K562 (cell line): Measurements from ENCODE around the gene KIF5C. TPM values are rescaled to one million over a fixed set of nuclear protein-coding genes. Genes with fewer than 3 reads are reported as not detected.

Experiments
- ATAC-seq: fragments of 200-7000 bp; cut with Tn5 transposase; 3 replicates; pipeline ENCODE4 v1.9.1; 2020; ENCODE audit warnings: moderate library complexity
- BruUV-seq: library from RNA; stranded (reverse); fragments of 400-500 nt; replicated peaks from 2 replicates; lab custom pipeline; 2021; lab: Mats Ljungman, UMichigan
- CTCF ChIA-PET: fragments of 300-600 bp; formaldehyde crosslinking; extraction: SDS; loops from one replicate; lab custom pipeline; 2021; ENCODE audit warnings: low intra/inter-chr PET ratio; lab: Yijun Ruan, JAX
- POLR2A ChIA-PET: fragments of 300-600, 350-650 bp; sonication (Branson Sonifier 250); formaldehyde crosslinking; extraction: SDS; loops from one replicate; lab custom pipeline; 2021; ENCODE audit warnings: antibody characterized with exemption, inconsistent platforms; lab: Yijun Ruan, JAX
- DNase-seq, 4 experiments: peaks; one replicate each; pipeline versions ENCODE4 v3.0.0 to v3.0.0-alpha.2; 2011 to 2018; ENCODE audit warnings: low spot score in 3 of 4, mixed read lengths in 3 of 4; ENCODE audit errors: extremely low read depth in 1 of 4
- FAIRE-seq: peaks from 2 replicates; lab custom pipeline; 2011; peaks lifted over from hg19 to GRCh38; lab: Jason Lieb, UNC
- H2AFZ ChIP-seq: 2 replicates; pipeline ENCODE4 v1.6.0; 2011; ENCODE audit warnings: low read depth, low read length, control low read depth, inconsistent platforms
- H3K27ac ChIP-seq: fragments of 200-600 bp; 3 replicates; pipeline ENCODE4 v1.8.0; 2011; ENCODE audit warnings: low read depth, mild to moderate bottlenecking, control low read depth, inconsistent platforms, low read length, moderate library complexity, mixed read lengths; ENCODE audit errors: extremely low read depth
- H3K27me3 ChIP-seq, 2 experiments: fragments of 300-600 bp in 1 of 2; 2 replicates in 1 of 2; 3 replicates in 1 of 2; pipeline versions ENCODE4 v1.6.0 to v1.8.0; 2011; ENCODE audit warnings: inconsistent platforms in 2 of 2, low read length in 2 of 2, mild to moderate bottlenecking in 1 of 2, mixed read lengths in 1 of 2, moderate library complexity in 1 of 2; ENCODE audit not compliant: control insufficient read depth in 2 of 2, insufficient read depth in 2 of 2
- H3K36me3 ChIP-seq: fragments of 300-600 bp; 3 replicates; pipeline ENCODE4 v1.8.0; 2011; ENCODE audit warnings: mild to moderate bottlenecking, low read length, inconsistent platforms; ENCODE audit not compliant: control insufficient read depth, insufficient read depth
- H3K4me1 ChIP-seq, 2 experiments: fragments of 200-600 bp in 1 of 2; replicated peaks in 1 of 2; 2 replicates in 1 of 2; 3 replicates in 1 of 2; pipeline versions ENCODE4 v1.5.1 to v1.8.0; 2011; ENCODE audit warnings: inconsistent platforms in 2 of 2, low read length in 2 of 2, mild to moderate bottlenecking in 1 of 2, mixed read lengths in 1 of 2, moderate library complexity in 1 of 2; ENCODE audit not compliant: control insufficient read depth in 2 of 2, insufficient read depth in 2 of 2
- H3K4me2 ChIP-seq: 2 replicates; pipeline ENCODE4 v1.6.1; 2011; ENCODE audit warnings: low read length, control low read depth, inconsistent platforms, mixed read lengths; ENCODE audit not compliant: insufficient read depth
- H3K4me3 ChIP-seq: fragments of 200-600 bp; sonication (generic), shearing (Covaris generic); 2 replicates; pipeline ENCODE4 v1.5.1; 2016; ENCODE audit warnings: control low read depth, inconsistent platforms
- H3K79me2 ChIP-seq: fragments of 200-600 bp; 3 replicates; pipeline ENCODE4 v1.8.0; 2011; ENCODE audit warnings: low read length, inconsistent platforms; ENCODE audit not compliant: control insufficient read depth, insufficient read depth
- H3K9ac ChIP-seq, 2 experiments: 2 replicates each; pipeline versions ENCODE4 v1.6.0 to v1.6.1; 2011; ENCODE audit warnings: low read depth in 2 of 2, low read length in 2 of 2, control low read depth in 1 of 2, inconsistent platforms in 1 of 2, mild to moderate bottlenecking in 1 of 2, mixed read lengths in 1 of 2; ENCODE audit not compliant: insufficient read depth in 1 of 2
- H3K9me1 ChIP-seq: one replicate; pipeline ENCODE4 v1.6.0; 2011; ENCODE audit warnings: inconsistent platforms, mild to moderate bottlenecking, low read length, moderate library complexity; ENCODE audit not compliant: control insufficient read depth, insufficient read depth
- H3K9me3 ChIP-seq: replicated peaks from 2 replicates; pipeline ENCODE4 v1.5.1; 2011; ENCODE audit warnings: low read depth, low read length, inconsistent platforms; ENCODE audit not compliant: control insufficient read depth, insufficient read depth
- H4K20me1 ChIP-seq: replicated peaks from 2 replicates; pipeline ENCODE4 v1.6.1; 2011; ENCODE audit warnings: low read length, inconsistent platforms, mixed read lengths; ENCODE audit not compliant: control insufficient read depth, insufficient read depth
- CAMTA2 ChIP-seq: fragments of 250-450 bp; sonication (Bioruptor Pico); conservative IDR thresholded peaks from 2 replicates; pipeline ENCODE4 v1.5.1; 2022
- CHD1 ChIP-seq: fragments of 200-600 bp; sonication (generic); IDR thresholded peaks from one replicate; pipeline ENCODE4 v1.6.1; 2012; ENCODE audit warnings: mild to moderate bottlenecking, moderate library complexity, low read length, inconsistent platforms
- KDM1A ChIP-seq, 2 experiments: fragments of 450-650 bp; IDR thresholded peaks; 2 replicates each; pipeline ENCODE4 v1.6.1; 2016; ENCODE audit warnings: mild to moderate bottlenecking in 2 of 2
- NBN ChIP-seq: fragments of 450-650 bp; IDR thresholded peaks from 2 replicates; pipeline ENCODE4 v1.6.1; 2016; ENCODE audit warnings: low read depth, mild to moderate bottlenecking
- NCOA1 ChIP-seq: fragments of 450-650 bp; IDR thresholded peaks from 2 replicates; pipeline ENCODE4 v1.6.1; 2016; ENCODE audit warnings: low read depth
- NR0B1 ChIP-seq: fragments of 450-650 bp; IDR thresholded peaks from one replicate; pipeline ENCODE4 v1.6.1; 2018; ENCODE audit warnings: mild to moderate bottlenecking, moderate library complexity; ENCODE audit not compliant: partially characterized antibody
- PURB ChIP-seq: sonication (generic); formaldehyde crosslinking; IDR thresholded peaks from 2 replicates; pipeline ENCODE4 v1.9.0; 2021; ENCODE audit warnings: low read depth, mild to moderate bottlenecking, missing genetic modification reagents
- RBM34 ChIP-seq: fragments of 200-400 bp; formaldehyde crosslinking; IDR thresholded peaks from 2 replicates; pipeline ENCODE4 v1.6.1; 2018; ENCODE audit warnings: low read length, borderline replicate concordance; ENCODE audit not compliant: insufficient read depth
- SMARCA4 ChIP-seq: fragments of 450-650 bp; IDR thresholded peaks from 2 replicates; pipeline ENCODE4 v1.6.1; 2016
- ZNF263 ChIP-seq: sonication (generic); formaldehyde crosslinking; IDR thresholded peaks from 2 replicates; pipeline ENCODE4 v1.8.0; 2022; ENCODE audit warnings: mild to moderate bottlenecking, missing genetic modification reagents, borderline replicate concordance
- ZNF318 ChIP-seq, 2 experiments: fragments of 450-650 bp; IDR thresholded peaks; 2 replicates each; pipeline ENCODE4 v1.6.1; 2016; ENCODE audit warnings: mild to moderate bottlenecking in 2 of 2, borderline replicate concordance in 1 of 2, low read depth in 1 of 2, moderate library complexity in 1 of 2
- ZNF436 ChIP-seq: fragments of 250-450, 450-650 bp; sonication (Bioruptor Pico); formaldehyde crosslinking; IDR thresholded peaks from 2 replicates; pipeline ENCODE4 v1.7.0; 2020; ENCODE audit warnings: mild to moderate bottlenecking
- ZNF766 ChIP-seq: fragments of 200-800 bp; sonication (Bioruptor generic); conservative IDR thresholded peaks from 2 replicates; pipeline ENCODE4 v1.6.1; 2016; ENCODE audit warnings: missing genetic modification characterization, missing compliant biosample characterization
- WGBS: fragments of 100-300 bp; shearing (Covaris generic); methylation state at CpG from one replicate; pipeline ENCODE4 v1.1.6; 2016; ENCODE audit warnings: low coverage, mixed read lengths; ENCODE audit not compliant: insufficient coverage; ENCODE audit errors: missing lambda C conversion rate; 5-methylcytosine and 5-hydroxymethylcytosine counted together
- in situ Hi-C: fragments of 300-500 bp; cut with MboI; formaldehyde crosslinking; loops from 4 replicates; pipeline ENCODE4 v1.15.0; 2018; ENCODE audit warnings: inconsistent platforms, mixed read lengths
- intact Hi-C: fragments of 100-400 bp; cut with micrococcal nuclease; formaldehyde crosslinking; loops from 2 replicates; pipeline ENCODE4 v1.14.2; 2022
- polyA plus RNA-seq, 8 experiments: library from polyadenylated mRNA; depleted of rRNA in 4 of 8; stranded (reverse) in 5 of 8; unstranded in 3 of 8; fragments of >200 nt; fragmentation: Nextera tagmentation in 2 of 8; fragmentation: Illumina TruSeq in 1 of 8; extraction: Ambion mirVana in 2 of 8; extraction: Trizol in 1 of 8; gene quantifications; 2 replicates each; pipeline versions ENCODE4 v1.2.1 to v1.2.3, GENCODE V29; 2011 to 2014; ENCODE audit warnings: inconsistent platforms in 1 of 8, missing spikeins in 1 of 8
- total RNA-seq, 7 experiments: library from RNA; depleted of rRNA in 6 of 7; stranded (reverse); fragments of >200 nt in 6 of 7; fragmentation: Illumina TruSeq in 2 of 7; extraction: Trizol in 2 of 7; gene quantifications; 2 replicates each; pipeline versions ENCODE4 v1.2.1 to v1.2.3, GENCODE V29; 2011 to 2021; ENCODE audit warnings: low replicate concordance in 1 of 7

The KIF5C gene
- total and polyA plus RNA-seq, 9 of the 15 experiments (the other 6 are each of a cell fraction or from before 2014, with no cell fraction given), result 0.01 to 0.09 (median 0.01) TPM; not detected in 6

GRCh38 chr2:148920559-148920958, 45.5 kb downstream of the KIF5C start (continued):
- TF ChIP-seq SMARCA4, result no peak
- no peak for TF ChIP-seq ZNF436 (CRISPR knock-in tag)
- no peak for TF ChIP-seq ZNF766 (CRISPR knock-in tag)
- TF ChIP-seq, all 486 proteins: peak for 0

GRCh38 chr2:148922062-148922461, 47.0 kb downstream of the KIF5C start:
- Histone ChIP-seq H3K9ac (no peak overlapping the region), H3K4me3 (no peak overlapping the region), H3K4me1 (peaks cover 0 to 6% of the 10 kb centered on the region in 2 experiments; a peak in 1 of 5 replicates), H2AFZ (no peak overlapping the region), H3K36me3 (no peaks in the 10 kb centered on the region), H3K27me3 (no peaks in the 10 kb centered on the region), H3K9me3 (no peaks in the 10 kb centered on the region), H3K9me1 (no peaks in the 10 kb centered on the region), H3K79me2 (no peaks in the 10 kb centered on the region), H3K27ac (no peak overlapping the region), H3K4me2 (no peak overlapping the region), H4K20me1 (no peaks in the 10 kb centered on the region)
- ATAC-seq (no peak), DNase-seq (no peak), FAIRE-seq (no peak)
- intact Hi-C loops, result loop anchor here (10.0 kb wide), 1 partner anchor 643 kb away; no protein-coding TSS in a partner anchor
- ChIA-PET POLR2A (no interaction called here), CTCF (no interaction called here)
- no TSS peak for BruUV-seq
- in situ Hi-C loops, result no loop called here
- 0% methylated on average over 5 of the region's 5 CpGs for WGBS
- TF ChIP-seq ZNF263 (CRISPR knock-in tag) (no peak), NR0B1 (no peak), CHD1 (no peak), NBN (no peak), RBM34 (no peak), KDM1A (IDR thresholded peaks at IDR 0.05) (no peak), NCOA1 (no peak), ZNF318 (IDR thresholded peaks at IDR 0.05; ENCODE audit: borderline replicate concordance in 1 of 2, low read depth in 1 of 2) (no peak), PURB (no peak), CAMTA2 (CRISPR knock-in tag) (no peak)
